CD4-positive, alpha-beta T cell treated with Interleukin-6 for 4 hours (primary cell): Measurements from ENCODE around the gene TMEM135.

Experiments used
- DNase-seq: peaks from one replicate; pipeline ENCODE4 v3.0.0-alpha.2; 2020; ENCODE audit warnings: mixed read lengths

TMEM135 gene

GRCh38 chr11:87316491-87316890 lies 278.8 kb downstream of the TMEM135 start:
- DNase-seq, result no peak

GRCh38 chr11:87317441-87317840 lies 279.7 kb downstream of the TMEM135 start:
- no peak for DNase-seq

GRCh38 chr11:87320123-87320522 lies 282.4 kb downstream of the TMEM135 start:
- DNase-seq, result no peak

- DNase-seq, result no peak
These were observed 284.8 kb downstream of the TMEM135 start for GRCh38 chr11:87322568-87322967.

- no peak for DNase-seq
These were observed 286.2 kb downstream of the TMEM135 start for GRCh38 chr11:87323899-87324298.

GRCh38 chr11:87324817-87325489 lies 287.2 kb downstream of the TMEM135 start:
- no peak for DNase-seq

- no peak for DNase-seq
These were observed 287.7 kb downstream of the TMEM135 start for GRCh38 chr11:87325490-87325872.

- DNase-seq, result no peak
These were observed 288.9 kb downstream of the TMEM135 start for GRCh38 chr11:87326594-87326993.

- no peak for DNase-seq
These were observed 291.4 kb downstream of the TMEM135 start for GRCh38 chr11:87329172-87329571.

- DNase-seq, result no peak
These were observed 292.5 kb downstream of the TMEM135 start for GRCh38 chr11:87330187-87330601.

GRCh38 chr11:87331273-87331672 lies 293.5 kb downstream of the TMEM135 start:
- no peak for DNase-seq

GRCh38 chr11:87338046-87338639 lies 300.4 kb downstream of the TMEM135 start:
- DNase-seq, result no peak

- no peak for DNase-seq
These were observed 301.7 kb downstream of the TMEM135 start for GRCh38 chr11:87339416-87339815.

- DNase-seq, result no peak
These were observed 309.7 kb downstream of the TMEM135 start for GRCh38 chr11:87347441-87347840.

GRCh38 chr11:87347854-87348253 lies 310.1 kb downstream of the TMEM135 start:
- no peak for DNase-seq

GRCh38 chr11:87351676-87352075 lies 313.9 kb downstream of the TMEM135 start:
- DNase-seq, result no peak

- peak; percentile 81 for DNase-seq
These were observed 315.3 kb downstream of the TMEM135 start for GRCh38 chr11:87352759-87353707.

GRCh38 chr11:87353771-87354345 lies 316.1 kb downstream of the TMEM135 start:
- no peak for DNase-seq

- no peak for DNase-seq
These were observed 317.9 kb downstream of the TMEM135 start for GRCh38 chr11:87355596-87355995.

- DNase-seq, result no peak
These were observed 318.7 kb downstream of the TMEM135 start for GRCh38 chr11:87356428-87356827.

- DNase-seq, result no peak
These were observed 320.7 kb downstream of the TMEM135 start for GRCh38 chr11:87358461-87358860.

GRCh38 chr11:87359401-87359800 lies 321.7 kb downstream of the TMEM135 start:
- DNase-seq, result no peak

- no peak for DNase-seq
These were observed 324.2 kb downstream of the TMEM135 start for GRCh38 chr11:87361891-87362290.
